Fibroblast of mammary gland (primary cell): ENCODE measurements around the gene UACA.
"Not testable (repeated sequence)": the region's sequence is repeated elsewhere in the genome, so short reads cannot be mapped to it uniquely, and the experiment has no call there.

Experiments
- DNase-seq: peaks from one replicate; pipeline ENCODE4 v3.0.0-alpha.2; 2010; ENCODE audit warnings: low read depth
- H3K4me3 ChIP-seq: 2 replicates; pipeline ENCODE4 v1.5.1; 2011; ENCODE audit warnings: low read depth, mild to moderate bottlenecking, low read length, moderate library complexity; ENCODE audit not compliant: control insufficient read depth
- CTCF ChIP-seq: conservative IDR thresholded peaks from 2 replicates; pipeline ENCODE4 v1.5.1; 2011; ENCODE audit warnings: low read depth, low read length, inconsistent platforms; ENCODE audit not compliant: control insufficient read depth, insufficient read depth

UACA gene

GRCh38 chr15:70625438-70625837, 137.9 kb downstream of the UACA start:
- no peak for DNase-seq
- H3K4me3 ChIP-seq = no peak overlapping the region
- no peak for TF ChIP-seq CTCF

DNA sequence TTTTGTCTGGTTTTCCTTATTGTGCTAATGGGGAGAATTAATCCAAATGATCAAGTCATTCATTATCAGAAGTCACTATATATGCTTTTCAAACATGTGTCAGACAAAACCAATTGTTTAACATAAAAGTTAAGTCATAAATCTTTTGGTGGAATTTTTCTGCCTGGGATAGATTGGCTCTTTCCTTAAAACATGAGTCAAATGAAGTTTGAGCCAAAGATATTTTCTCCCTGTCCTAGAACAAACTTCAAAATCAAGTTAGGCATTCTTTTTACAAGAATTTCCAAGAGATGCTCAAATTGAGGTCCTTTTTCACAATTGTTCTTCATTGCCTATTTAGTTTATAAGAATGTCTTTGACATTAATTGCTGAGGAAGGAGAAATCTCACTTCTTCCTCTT, 138.3 kb downstream of the UACA start:
- no peak overlapping the region for H3K4me3 ChIP-seq
- no peak for TF ChIP-seq CTCF
- no peak for DNase-seq

GRCh38 chr15:70618929-70619328, 144.4 kb downstream of the UACA start:
- no peak overlapping the region for H3K4me3 ChIP-seq
- TF ChIP-seq CTCF = no peak
- DNase-seq = no peak

DNA sequence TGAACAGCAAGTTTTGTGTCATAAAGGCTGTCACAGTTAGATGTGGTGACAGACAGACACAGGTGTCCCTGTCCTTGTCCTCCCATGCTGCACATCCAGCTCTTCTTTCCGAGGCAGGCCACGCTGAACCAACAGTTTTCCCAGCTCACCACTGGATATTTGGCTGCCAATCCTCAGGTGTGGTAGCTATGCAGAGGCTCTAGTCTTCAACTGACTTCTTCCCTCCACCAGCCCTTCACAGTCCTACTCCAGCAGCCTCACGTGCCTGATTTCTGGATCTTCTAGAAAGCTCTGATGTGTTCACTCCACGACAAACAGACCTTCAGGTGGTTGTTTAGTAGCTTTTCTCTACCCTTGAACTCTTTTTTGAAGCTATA, 145.5 kb downstream of the UACA start:
- DNase-seq = no peak
- TF ChIP-seq CTCF = no peak
- H3K4me3 ChIP-seq = no peak overlapping the region

DNA sequence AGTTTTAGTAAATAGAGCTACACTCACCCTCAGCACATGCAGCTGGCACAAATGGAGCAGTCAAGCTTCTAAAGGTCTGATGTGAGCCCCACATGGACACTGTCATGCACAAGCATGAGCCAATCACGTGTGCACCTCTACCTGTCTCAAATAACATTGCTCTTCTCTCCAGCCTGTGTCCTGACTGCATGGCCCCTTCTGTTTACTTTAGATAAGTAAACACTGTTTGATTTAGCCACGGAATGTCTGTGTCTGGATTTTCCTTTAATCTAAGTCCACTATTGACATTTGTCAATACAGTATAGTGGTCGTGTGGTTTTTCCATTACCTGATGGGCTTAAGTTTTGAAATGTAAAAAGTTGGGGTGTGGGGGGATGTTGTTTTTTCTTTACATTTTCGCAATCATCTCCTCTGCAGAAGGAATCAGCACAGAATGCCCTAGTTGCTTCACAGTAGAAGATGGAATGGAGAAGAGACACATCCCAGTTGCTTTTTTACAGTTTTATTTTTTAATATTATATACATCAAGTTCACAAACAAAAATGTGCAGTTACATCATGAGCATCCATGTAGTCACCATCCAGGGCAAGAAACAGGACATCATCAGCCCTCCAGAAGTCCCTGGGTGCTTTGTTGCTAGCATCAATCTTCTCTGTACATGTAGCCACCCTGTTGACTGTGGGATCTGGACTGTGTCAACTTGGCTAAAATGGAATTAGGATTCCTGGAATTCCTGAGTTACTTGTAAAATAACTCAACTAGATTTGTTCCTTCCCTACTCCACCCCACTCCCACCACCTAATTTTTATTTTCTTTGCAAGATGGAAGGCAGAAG, 146.1 kb downstream of the UACA start:
- no peak for DNase-seq
- no peak overlapping the region for H3K4me3 ChIP-seq
- no peak for TF ChIP-seq CTCF

- not testable (repeated sequence) for H3K4me3 ChIP-seq, DNase-seq
Measured at GRCh38 chr15:70616311-70616756, 147.0 kb downstream of the UACA start.

DNA sequence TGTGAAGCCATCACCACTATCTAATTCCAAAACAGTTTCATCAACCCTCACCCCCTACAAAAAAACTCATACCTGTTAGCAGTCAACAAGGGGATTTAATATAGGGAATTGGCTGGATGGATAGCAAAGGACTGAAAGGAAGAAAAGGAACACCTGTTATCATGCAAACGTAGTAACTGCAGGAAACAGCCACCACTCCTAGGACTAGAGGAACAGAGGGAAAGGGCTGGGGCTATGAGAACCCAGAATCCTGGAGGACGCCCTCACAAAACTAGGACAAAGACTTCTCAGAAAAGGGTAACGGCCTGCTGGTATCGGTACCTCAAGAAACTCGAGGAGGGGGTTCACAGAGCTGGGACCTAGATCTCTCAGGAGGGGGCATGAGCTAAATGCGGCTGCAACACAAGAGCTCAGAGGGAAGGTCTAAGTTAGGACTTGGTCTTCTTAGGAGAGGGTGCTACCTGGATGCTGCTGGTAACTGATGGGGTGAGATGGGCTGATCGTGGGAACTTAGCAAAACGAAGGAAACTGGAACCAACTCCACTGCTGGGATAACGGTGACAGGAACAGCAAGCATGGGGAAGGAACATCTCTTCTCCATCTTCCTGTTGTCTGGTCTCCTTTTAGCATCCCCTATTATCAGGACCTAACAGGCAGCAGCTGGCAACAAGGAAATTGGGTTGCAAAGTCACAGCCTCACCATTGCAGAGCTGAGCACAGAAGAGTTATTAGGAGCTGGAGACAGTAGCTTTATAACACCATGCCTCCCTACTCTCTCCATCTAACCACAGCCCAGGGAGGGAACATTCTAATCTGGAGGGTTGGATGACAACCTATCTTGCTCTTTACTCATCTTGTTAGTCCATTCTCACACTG, 147.7 kb downstream of the UACA start:
- DNase-seq = no peak
- H3K4me3 ChIP-seq = no peak overlapping the region
- no peak for TF ChIP-seq CTCF
